Endothelial cell of hepatic sinusoid (primary cell): Measurements from ENCODE around the gene NMT1.

Experiments
- in situ Hi-C: cut with HindIII; loops from 2 replicates; pipeline ENCODE4 v1.10.0; 2017; ENCODE audit warnings: low sequenced_read_pairs

NMT1 gene

GRCh38 chr17:45073414-45074070, 12.4 kb downstream of the NMT1 start:
- in situ Hi-C loops, result no loop called here

- in situ Hi-C loops, result no loop called here
Measured at GRCh38 chr17:45077643-45078042, 16.5 kb downstream of the NMT1 start.

GRCh38 chr17:45081047-45081703, 20.1 kb downstream of the NMT1 start:
- in situ Hi-C loops, result no loop called here

GRCh38 chr17:45086391-45086790, 25.3 kb downstream of the NMT1 start:
- in situ Hi-C loops, result no loop called here

GRCh38 chr17:45086865-45087503, 25.9 kb downstream of the NMT1 start:
- in situ Hi-C loops, result no loop called here

GRCh38 chr17:45087504-45087975, 26.4 kb downstream of the NMT1 start:
- in situ Hi-C loops, result no loop called here

- in situ Hi-C loops, result no loop called here
Measured at GRCh38 chr17:45087978-45088377, 26.9 kb downstream of the NMT1 start.

- in situ Hi-C loops, result no loop called here
Measured at GRCh38 chr17:45088741-45089140, 27.6 kb downstream of the NMT1 start.

GRCh38 chr17:45090711-45091110, 29.6 kb downstream of the NMT1 start:
- in situ Hi-C loops, result no loop called here

- in situ Hi-C loops, result no loop called here
Measured at GRCh38 chr17:45091778-45092425, 30.8 kb downstream of the NMT1 start.

GRCh38 chr17:45092911-45093430, 31.9 kb downstream of the NMT1 start:
- in situ Hi-C loops, result no loop called here

- in situ Hi-C loops, result no loop called here
Measured at GRCh38 chr17:45093444-45094110, 32.5 kb downstream of the NMT1 start.

- in situ Hi-C loops, result no loop called here
Measured at GRCh38 chr17:45096141-45096540, 35.0 kb downstream of the NMT1 start.

GRCh38 chr17:45096926-45097325, 35.8 kb downstream of the NMT1 start:
- in situ Hi-C loops, result no loop called here

- in situ Hi-C loops, result no loop called here
Measured at GRCh38 chr17:45098081-45098868, 37.2 kb downstream of the NMT1 start.

- in situ Hi-C loops, result no loop called here
Measured at GRCh38 chr17:45098869-45099616, 37.9 kb downstream of the NMT1 start.

- in situ Hi-C loops, result no loop called here
Measured at GRCh38 chr17:45101546-45101882, 40.4 kb downstream of the NMT1 start.

- in situ Hi-C loops, result no loop called here
Measured at GRCh38 chr17:45101883-45102811, 41.0 kb downstream of the NMT1 start.
